H1 (cell line): Measurements from ENCODE around the gene AIG1.

Experiments used
- ATF3 ChIP-seq: IDR thresholded peaks from 2 replicates; pipeline ENCODE4 v1.6.1; 2011; ENCODE audit warnings: low read depth, mild to moderate bottlenecking, low read length; ENCODE audit not compliant: insufficient read depth
- CHD1 ChIP-seq: IDR thresholded peaks from 2 replicates; pipeline ENCODE4 v1.6.1; 2012; ENCODE audit warnings: low read depth, low read length, improper control_type of control experiment
- CTCF ChIP-seq, 3 experiments: IDR thresholded peaks; 1 replicate in 2 of 3; 2 replicates in 1 of 3; pipeline versions ENCODE4 v1.5.1 to v1.6.1; 2011; ENCODE audit warnings: low read length in 3 of 3, mild to moderate bottlenecking in 3 of 3, inconsistent platforms in 2 of 3, low read depth in 1 of 3, moderate library complexity in 1 of 3; ENCODE audit not compliant: insufficient read depth in 1 of 3; ENCODE audit errors: control extremely low read depth in 1 of 3
- EP300 ChIP-seq, 2 experiments: IDR thresholded peaks; 1 replicate in 1 of 2; 2 replicates in 1 of 2; pipeline ENCODE4 v1.6.1; 2011 to 2012; ENCODE audit warnings: low read depth in 2 of 2, low read length in 2 of 2, mild to moderate bottlenecking in 2 of 2, borderline replicate concordance in 1 of 2, inconsistent platforms in 1 of 2, moderate library complexity in 1 of 2
- EZH2 ChIP-seq: fragments of 200-600 bp; sonication (generic); IDR thresholded peaks from 2 replicates; pipeline ENCODE4 v1.7.1; 2012; ENCODE audit warnings: low read depth, mild to moderate bottlenecking, moderate library complexity, low read length, inconsistent platforms; ENCODE audit not compliant: severe bottlenecking
- JUND ChIP-seq: IDR thresholded peaks from 2 replicates; pipeline ENCODE4 v1.6.1; 2011; ENCODE audit warnings: mild to moderate bottlenecking, improper control_type of control experiment, low read length
- KDM5A ChIP-seq: fragments of 200-600 bp; IDR thresholded peaks from 2 replicates; pipeline ENCODE4 v1.7.1; 2012; ENCODE audit warnings: mild to moderate bottlenecking, low read length, inconsistent platforms, mixed read lengths
- MAFK ChIP-seq: IDR thresholded peaks from 2 replicates; pipeline ENCODE4 v1.6.1; 2012; ENCODE audit warnings: low read depth, mild to moderate bottlenecking, improper control_type of control experiment, low read length
- POLR2AphosphoS5 ChIP-seq: IDR thresholded peaks from 2 replicates; pipeline ENCODE4 v1.6.1; 2011; ENCODE audit warnings: low read depth, low read length
- RFX5 ChIP-seq: IDR thresholded peaks from 2 replicates; pipeline ENCODE4 v1.6.1; 2011; ENCODE audit warnings: low read depth, low read length, improper control_type of control experiment, borderline replicate concordance
- SP2 ChIP-seq: IDR thresholded peaks from 2 replicates; pipeline ENCODE4 v1.6.1; 2012; ENCODE audit warnings: mild to moderate bottlenecking, low read length, inconsistent platforms
- USF2 ChIP-seq: IDR thresholded peaks from 2 replicates; pipeline ENCODE4 v1.6.1; 2011; ENCODE audit warnings: low read length, improper control_type of control experiment
- ZNF274 ChIP-seq: IDR thresholded peaks from 2 replicates; pipeline ENCODE4 v1.7.0; 2012; ENCODE audit warnings: low read length, borderline replicate concordance; ENCODE audit errors: extremely low read depth

- TF ChIP-seq USF2 = no peak
- TF ChIP-seq CTCF (IDR thresholded peaks at IDR 0.05; ENCODE audit: control extremely low read depth in 1 of 3, insufficient read depth in 1 of 3, low read depth in 1 of 3, low read length in 3 of 3) = no peak
- TF ChIP-seq JUND = no peak
- TF ChIP-seq RFX5 = no peak
- TF ChIP-seq SP2 = no peak
- TF ChIP-seq EP300 (IDR thresholded peaks at IDR 0.05; ENCODE audit: borderline replicate concordance in 1 of 2, low read depth in 2 of 2, low read length in 2 of 2) = no peak
- TF ChIP-seq KDM5A = no peak
- TF ChIP-seq EZH2 = no peak
- no peak for TF ChIP-seq ATF3
- TF ChIP-seq ZNF274 = no peak
- no peak for TF ChIP-seq POLR2AphosphoS5
- no peak for TF ChIP-seq MAFK
- TF ChIP-seq CHD1 = no peak
These were observed 285.3 kb downstream of the AIG1 start for GRCh38 chr6:143346004-143346403.
